ENCODE results near the gene AQP12A. TPM values are rescaled to one million over a fixed set of nuclear protein-coding genes. Genes with fewer than 3 reads are reported as not detected.

AQP12A gene
- total RNA-seq, 1 donor from 2014 or later = not detected

- no peak for DNase-seq (ENCODE audit: low spot score)
- intact Hi-C loops (cut with DNase I) = loop anchor here (10.0 kb wide), 1 partner anchor 187 kb away; no protein-coding TSS in a partner anchor
Measured at GRCh38 chr2:240701736-240702639, 10.3 kb downstream of the AQP12A start.

GRCh38 chr2:240702640-240703011 is 11.0 kb downstream of the AQP12A start:
- intact Hi-C loops (cut with DNase I) = loop anchor here (10.0 kb wide), 1 partner anchor 188 kb away; no protein-coding TSS in a partner anchor
- no peak for DNase-seq (ENCODE audit: low spot score)

GRCh38 chr2:240703417-240704341 is 12.0 kb downstream of the AQP12A start:
- DNase-seq (ENCODE audit: low spot score) = no peak
- intact Hi-C loops (cut with DNase I) = loop anchor here (10.0 kb wide), 1 partner anchor 189 kb away; no protein-coding TSS in a partner anchor

- DNase-seq (ENCODE audit: low spot score) = no peak
- intact Hi-C loops (cut with DNase I) = loop anchor here (10.0 kb wide), 1 partner anchor 190 kb away; no protein-coding TSS in a partner anchor
Measured at GRCh38 chr2:240704651-240705050, 13.0 kb downstream of the AQP12A start.

GRCh38 chr2:240705204-240705791 is 13.6 kb downstream of the AQP12A start:
- no peak for DNase-seq (ENCODE audit: low spot score)
- intact Hi-C loops (cut with DNase I) = loop anchor here (10.0 kb wide), 1 partner anchor 190 kb away; no protein-coding TSS in a partner anchor

GRCh38 chr2:240707043-240707756 is 15.5 kb downstream of the AQP12A start:
- intact Hi-C loops (cut with DNase I) = loop anchor here (10.0 kb wide), 1 partner anchor 192 kb away; no protein-coding TSS in a partner anchor
- DNase-seq (ENCODE audit: low spot score) = no peak

- DNase-seq (ENCODE audit: low spot score) = no peak
- intact Hi-C loops (cut with DNase I) = loop anchor here (10.0 kb wide), 1 partner anchor 193 kb away; no protein-coding TSS in a partner anchor
Measured at GRCh38 chr2:240707821-240708220, 16.2 kb downstream of the AQP12A start.

GRCh38 chr2:240708457-240708856 is 16.8 kb downstream of the AQP12A start:
- intact Hi-C loops (cut with DNase I) = loop anchor here (10.0 kb wide), 1 partner anchor 194 kb away; no protein-coding TSS in a partner anchor
- no peak for DNase-seq (ENCODE audit: low spot score)

GRCh38 chr2:240711296-240711695 is 19.6 kb downstream of the AQP12A start:
- intact Hi-C loops (cut with DNase I) = no loop called here
- no peak for DNase-seq (ENCODE audit: low spot score)

GRCh38 chr2:240711701-240712100 is 20.0 kb downstream of the AQP12A start:
- DNase-seq (ENCODE audit: low spot score) = no peak

GRCh38 chr2:240712121-240712520 is 20.5 kb downstream of the AQP12A start:
- DNase-seq (ENCODE audit: low spot score) = no peak
- intact Hi-C loops (cut with DNase I) = no loop called here

More at GRCh38 chr2:240711701-240712100, 20.0 kb downstream of the AQP12A start:
- intact Hi-C loops (cut with DNase I) = no loop called here

- no peak for DNase-seq (ENCODE audit: low spot score)
- intact Hi-C loops (cut with DNase I) = no loop called here
Measured at GRCh38 chr2:240713071-240713927, 21.6 kb downstream of the AQP12A start.

GRCh38 chr2:240713928-240714746 is 22.5 kb downstream of the AQP12A start:
- intact Hi-C loops (cut with DNase I) = no loop called here
- no peak for DNase-seq (ENCODE audit: low spot score)

- intact Hi-C loops (cut with DNase I) = no loop called here
- no peak for DNase-seq (ENCODE audit: low spot score)
Measured at GRCh38 chr2:240714747-240715725, 23.4 kb downstream of the AQP12A start.

GRCh38 chr2:240716130-240716798 is 24.6 kb downstream of the AQP12A start:
- intact Hi-C loops (cut with DNase I) = no loop called here
- DNase-seq (ENCODE audit: low spot score) = no peak

Measured in cardiac septum (tissue), 1 donor.